Ovary (tissue), 9 donors: ENCODE measurements around the gene MKS1. TPM values are rescaled to one million over a fixed set of nuclear protein-coding genes. Genes with fewer than 3 reads are reported as not detected.

Source experiments
- DNase-seq, 5 donors: peaks; one replicate each; pipeline ENCODE4 v3.0.0-alpha.2; 2019 to 2020
- H3K27ac ChIP-seq, 2 donors: fragments of 200-600 bp; one replicate each; pipeline versions ENCODE4 v1.5.1 to v1.8.0; 2019 to 2022
- H3K27me3 ChIP-seq: fragments of 200-600 bp; one replicate; pipeline ENCODE4 v1.8.0; 2022
- H3K36me3 ChIP-seq: fragments of 200-600 bp; sonication (generic); one replicate; pipeline ENCODE4 v1.5.1; 2019
- H3K4me1 ChIP-seq: one replicate; pipeline ENCODE4 v1.8.1; 2013; ENCODE audit warnings: mild to moderate bottlenecking, moderate library complexity; ENCODE audit not compliant: insufficient read depth
- H3K4me3 ChIP-seq: fragments of 200-600 bp; sonication (generic); one replicate; pipeline ENCODE4 v1.5.1; 2017
- H3K9me3 ChIP-seq, 2 donors: fragments of 200-600 bp in 1 of 2; sonication (generic) in 1 of 2; one replicate each; pipeline versions ENCODE4 v1.5.1 to v1.8.1; 2013 to 2019; ENCODE audit warnings: mild to moderate bottlenecking in 1 of 2, moderate library complexity in 1 of 2
- CTCF ChIP-seq, 3 donors: fragments of 450-650 bp in 2 of 3; fragments of 200-600 bp in 1 of 3; IDR thresholded peaks; one replicate each; pipeline versions ENCODE4 v1.5.1 to v1.8.0; 2016 to 2022; ENCODE audit warnings: antibody characterized with exemption in 3 of 3, mild to moderate bottlenecking in 1 of 3
- EP300 ChIP-seq: sonication (generic); formaldehyde crosslinking; IDR thresholded peaks from one replicate; pipeline ENCODE4 v1.6.1; 2017; ENCODE audit warnings: antibody characterized with exemption
- POLR2A ChIP-seq: fragments of 450-650 bp; IDR thresholded peaks from one replicate; pipeline ENCODE4 v1.6.1; 2017; ENCODE audit warnings: antibody characterized with exemption, mild to moderate bottlenecking, moderate library complexity
- WGBS, 3 donors: extraction: QIAGEN DNeasy Blood & Tissue Kit in 1 of 3; methylation state at CpG; one replicate each; pipeline versions ENCODE4 v1.1.5 to v1.1.7; 2013 to 2017; 5-methylcytosine and 5-hydroxymethylcytosine counted together
- intact Hi-C, 4 donors: fragments of 100-400 bp; cut with DNase I; formaldehyde crosslinking; loops; one replicate each; pipeline versions ENCODE4 v1.11.0 to v1.15.1; 2022 to 2023
- polyA plus RNA-seq, 2 donors: library from polyadenylated mRNA; stranded (reverse); fragments of 200-250 nt in 1 of 2; fragments of 350-450 nt in 1 of 2; fragmentation: Illumina TruSeq in 1 of 2; extraction: RNeasy Lipid Tissue Mini Kit (QIAGEN cat#74804) in 1 of 2; gene quantifications; one replicate each; pipeline ENCODE4 v1.2.3, GENCODE V29; 2013 to 2014
- total RNA-seq, 7 donors: library from RNA; depleted of rRNA in 2 of 7; stranded (reverse); fragments of >200 nt in 2 of 7; fragmentation: NEBNext Ultra II Directional in 3 of 7; extraction: Animal tissue kit (Norgen Biotek cat#: 25700) in 3 of 7; gene quantifications; one replicate each; pipeline versions ENCODE4 v1.1.0 to v1.2.4, GENCODE V29; 2016 to 2023
- donor health status: DM: no; HTN: no; CAD: no; lungs with moderate emphysema.
- donor health status: DM: no; HTN: no; CAD: no.
- donor health status: Bipolar disorder and iron deficiency.
- donor health status: DM: yes; HTN: yes; CAD: no.
- donor health status: DM: no; HTN: no; CAD: no.
- donor health status: DM: yes; HTN: yes; CAD: no.

Gene MKS1
- total and polyA plus RNA-seq, 9 donors = 10.0 to 26.0 (median 18.5) TPM

GRCh38 chr17:58183514-58183913 is 35.5 kb downstream of the MKS1 start:
- no peak for DNase-seq
- intact Hi-C loops = no loop called here
- 70 to 78% (median 78%) methylated on average over 4 of the region's 4 CpGs for WGBS, 3 donors
- H3K9me3 ChIP-seq = no peaks in the 10 kb centered on the region
- no peak overlapping the region for H3K4me3 ChIP-seq
- no peaks in the 10 kb centered on the region for H3K4me1 ChIP-seq
- TF ChIP-seq POLR2A (no peak), EP300 (no peak), CTCF (IDR thresholded peaks at IDR 0.05) (no peak)
- no peak overlapping the region for H3K27ac ChIP-seq
- no peaks in the 10 kb centered on the region for H3K36me3 ChIP-seq
- H3K27me3 ChIP-seq = no peaks in the 10 kb centered on the region

GRCh38 chr17:58181796-58182195 is 37.3 kb downstream of the MKS1 start:
- H3K4me3 ChIP-seq = no peak overlapping the region
- H3K4me1 ChIP-seq = no peaks in the 10 kb centered on the region
- no peak overlapping the region for H3K27ac ChIP-seq
- no peaks in the 10 kb centered on the region for H3K9me3 ChIP-seq
- no peaks in the 10 kb centered on the region for H3K36me3 ChIP-seq
- 63 to 80% (median 65%) methylated on average over 4 of the region's 4 CpGs for WGBS, 3 donors
- DNase-seq = no peak
- no peaks in the 10 kb centered on the region for H3K27me3 ChIP-seq
- intact Hi-C loops = no loop called here
- TF ChIP-seq EP300 (no peak), CTCF (IDR thresholded peaks at IDR 0.05) (no peak), POLR2A (no peak)

- Histone ChIP-seq H3K27me3 (no peaks in the 10 kb centered on the region), H3K36me3 (no peaks in the 10 kb centered on the region), H3K27ac (no peak overlapping the region), H3K9me3 (no peaks in the 10 kb centered on the region), H3K4me3 (no peak overlapping the region), H3K4me1 (no peaks in the 10 kb centered on the region)
- TF ChIP-seq CTCF (IDR thresholded peaks at IDR 0.05) = no peak
- no peak for TF ChIP-seq EP300
- DNase-seq = no peak
- intact Hi-C loops = no loop called here
- WGBS, 3 donors = 32 to 37% (median 33%) methylated on average over 7 of the region's 7 CpGs
Observed at GRCh38 chr17:58176200-58176599, 42.9 kb downstream of the MKS1 start.

- WGBS, 3 donors = 41 to 46% (median 43%) methylated on average over 3 of the region's 3 CpGs
- no peak for DNase-seq
- Histone ChIP-seq H3K4me1 (no peaks in the 10 kb centered on the region), H3K4me3 (no peak overlapping the region), H3K36me3 (no peaks in the 10 kb centered on the region), H3K27ac (no peak overlapping the region), H3K9me3 (no peaks in the 10 kb centered on the region), H3K27me3 (no peaks in the 10 kb centered on the region)
- no peak for TF ChIP-seq POLR2A
- no peak for TF ChIP-seq EP300
- TF ChIP-seq CTCF (IDR thresholded peaks at IDR 0.05) = no peak
- intact Hi-C loops = no loop called here
Observed at GRCh38 chr17:58174871-58175270, 44.2 kb downstream of the MKS1 start.
